ENCODE measurements around the gene TPMT. TPM values are rescaled to one million over a fixed set of nuclear protein-coding genes. Genes with fewer than 3 reads are reported as not detected.

The TPMT gene
- total RNA-seq, 1 donor from 2014 or later: 8.2 TPM

Other genes with a start within 250 kb of the TPMT start
- 16.3 TPM for gene KIF13A, start 167.4 kb downstream of the TPMT start, total RNA-seq
- gene NHLRC1, start 32.4 kb downstream of the TPMT start, total RNA-seq: 2.9 TPM
- gene KDM1B, start 345 bp upstream of the TPMT start, total RNA-seq: 36.3 TPM
- 157 TPM for gene DEK, start 109.5 kb upstream of the TPMT start, total RNA-seq
- 2.9 TPM for gene RNF144B, start 232.3 kb upstream of the TPMT start, total RNA-seq

Data from frontal cortex (tissue), 1 donor.